ENCODE data around the gene CCR8.
"Not testable (repeated sequence)": the region's sequence is repeated elsewhere in the genome, so short reads cannot be mapped to it uniquely, and the experiment has no call there.

CCR8 gene

GRCh38 chr3:39317571-39318169, 11.8 kb upstream of the CCR8 start:
- DNase-seq = peak; percentile 63 to 86

GRCh38 chr3:39318301-39318700, 11.2 kb upstream of the CCR8 start:
- DNase-seq = no peak

GRCh38 chr3:39319249-39319648, 10.3 kb upstream of the CCR8 start:
- no peak for DNase-seq

GRCh38 chr3:39321574-39321983, 7.9 kb upstream of the CCR8 start:
- DNase-seq = not testable (repeated sequence)

- not testable (repeated sequence) for DNase-seq
Observed at GRCh38 chr3:39322209-39322715, 7.2 kb upstream of the CCR8 start.

GRCh38 chr3:39322936-39323335, 6.6 kb upstream of the CCR8 start:
- DNase-seq = no peak

GRCh38 chr3:39323494-39323893, 6.0 kb upstream of the CCR8 start:
- DNase-seq = peak in 1 of 2 donors; percentile 2

GRCh38 chr3:39325236-39325635, 4.3 kb upstream of the CCR8 start:
- no peak for DNase-seq

GRCh38 chr3:39327053-39327745, 2.3 kb upstream of the CCR8 start:
- DNase-seq = no peak

- DNase-seq = no peak
Observed at GRCh38 chr3:39327746-39328349, 1.7 kb upstream of the CCR8 start.

GRCh38 chr3:39330824-39331223, 1.3 kb downstream of the CCR8 start:
- DNase-seq = no peak

GRCh38 chr3:39332525-39332924, 3.0 kb downstream of the CCR8 start:
- DNase-seq = no peak

- no peak for DNase-seq
Observed at GRCh38 chr3:39333607-39334006, 4.1 kb downstream of the CCR8 start.

- DNase-seq = no peak
Observed at GRCh38 chr3:39334205-39334604, 4.7 kb downstream of the CCR8 start.

GRCh38 chr3:39338201-39338600, 8.7 kb downstream of the CCR8 start:
- no peak for DNase-seq

GRCh38 chr3:39339086-39339485, 9.6 kb downstream of the CCR8 start:
- DNase-seq = no peak

GRCh38 chr3:39343076-39343717, 13.7 kb downstream of the CCR8 start:
- no peak for DNase-seq

GRCh38 chr3:39343760-39344159, 14.3 kb downstream of the CCR8 start:
- DNase-seq = no peak

- DNase-seq = no peak
Observed at GRCh38 chr3:39344746-39345344, 15.3 kb downstream of the CCR8 start.

GRCh38 chr3:39346785-39347585, 17.5 kb downstream of the CCR8 start:
- no peak for DNase-seq

- no peak for DNase-seq
Observed at GRCh38 chr3:39347586-39347876, 18.0 kb downstream of the CCR8 start.

- DNase-seq = no peak
Observed at GRCh38 chr3:39349080-39349479, 19.6 kb downstream of the CCR8 start.
